Stimulated activated naive CD8-positive, alpha-beta T cell treated with anti-CD3 and anti-CD28 coated beads, Interleukin-15, amount 100 ng/mL, for 72 hours (primary cell): ENCODE measurements around the gene MAP3K6.

Experiments used
- ATAC-seq: fragments of 150-1000 bp; cut with Tn5 transposase; 2 replicates; pipeline ENCODE4 v1.10.0; 2021; ENCODE audit warnings: mild to moderate bottlenecking, moderate library complexity
- DNase-seq, 2 donors: peaks; one replicate each; pipeline ENCODE4 v3.0.0; 2021 to 2022
- H3K27ac Mint-ChIP-seq, 2 donors: one replicate each; pipeline ENCODE4 v1.8.0; 2022; ENCODE audit warnings: mild to moderate bottlenecking in 2 of 2, mixed read lengths in 2 of 2, moderate library complexity in 2 of 2
- H3K27me3 Mint-ChIP-seq: one replicate; pipeline ENCODE4 v1.8.0; 2022; ENCODE audit warnings: mixed read lengths
- H3K4me1 Mint-ChIP-seq: one replicate; pipeline ENCODE4 v1.8.0; 2022; ENCODE audit warnings: mild to moderate bottlenecking, mixed read lengths
- H3K4me3 Mint-ChIP-seq, 2 donors: one replicate each; pipeline ENCODE4 v1.8.0; 2022; ENCODE audit warnings: mild to moderate bottlenecking in 2 of 2, mixed read lengths in 2 of 2, moderate library complexity in 1 of 2
- H3K9me3 Mint-ChIP-seq, 2 donors: one replicate each; pipeline ENCODE4 v1.8.0; 2022; ENCODE audit warnings: mixed read lengths in 2 of 2

Gene MAP3K6

GRCh38 chr1:27342778-27343638, 23.8 kb downstream of the MAP3K6 start:
- peaks cover 74% of the 10 kb centered on the region for H3K4me1 Mint-ChIP-seq
- peak; percentile 67 for ATAC-seq
- H3K27ac Mint-ChIP-seq: peak overlapping the region; percentile 96 to 98

DNA sequence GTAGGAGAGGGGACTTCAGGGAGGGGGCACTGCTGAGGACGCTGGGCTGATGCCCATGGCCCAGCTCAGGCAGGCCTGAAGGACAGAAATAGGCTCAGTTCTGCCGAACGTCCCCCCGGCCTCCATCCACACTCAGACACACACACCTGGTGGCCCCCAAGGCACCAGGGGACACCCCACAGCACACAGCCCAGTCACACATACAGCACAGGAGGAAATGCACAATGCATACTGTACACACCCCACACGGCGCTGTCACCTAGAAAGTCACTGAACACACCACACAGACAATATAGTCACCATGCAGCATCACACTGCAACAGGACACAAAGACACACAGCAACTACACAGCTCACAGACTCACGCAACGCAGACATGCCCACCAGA, 24.4 kb downstream of the MAP3K6 start:
- peak overlapping the region; percentile 96 to 98 for H3K27ac Mint-ChIP-seq
- H3K4me3 Mint-ChIP-seq: peak overlapping the region; percentile 87 to 88
- no peaks in the 10 kb centered on the region for H3K27me3 Mint-ChIP-seq
- peak; percentile 68 for ATAC-seq
- peak in 1 of 2 donors; percentile 50 for DNase-seq
- peaks cover 74% of the 10 kb centered on the region for H3K4me1 Mint-ChIP-seq
- H3K9me3 Mint-ChIP-seq: no peaks in the 10 kb centered on the region

More at GRCh38 chr1:27342778-27343638, 23.8 kb downstream of the MAP3K6 start:
- peak; percentile 61 to 76 for DNase-seq
- H3K4me3 Mint-ChIP-seq: peak overlapping the region; percentile 87 to 88
- H3K27me3 Mint-ChIP-seq: no peaks in the 10 kb centered on the region
- H3K9me3 Mint-ChIP-seq: no peaks in the 10 kb centered on the region

DNA sequence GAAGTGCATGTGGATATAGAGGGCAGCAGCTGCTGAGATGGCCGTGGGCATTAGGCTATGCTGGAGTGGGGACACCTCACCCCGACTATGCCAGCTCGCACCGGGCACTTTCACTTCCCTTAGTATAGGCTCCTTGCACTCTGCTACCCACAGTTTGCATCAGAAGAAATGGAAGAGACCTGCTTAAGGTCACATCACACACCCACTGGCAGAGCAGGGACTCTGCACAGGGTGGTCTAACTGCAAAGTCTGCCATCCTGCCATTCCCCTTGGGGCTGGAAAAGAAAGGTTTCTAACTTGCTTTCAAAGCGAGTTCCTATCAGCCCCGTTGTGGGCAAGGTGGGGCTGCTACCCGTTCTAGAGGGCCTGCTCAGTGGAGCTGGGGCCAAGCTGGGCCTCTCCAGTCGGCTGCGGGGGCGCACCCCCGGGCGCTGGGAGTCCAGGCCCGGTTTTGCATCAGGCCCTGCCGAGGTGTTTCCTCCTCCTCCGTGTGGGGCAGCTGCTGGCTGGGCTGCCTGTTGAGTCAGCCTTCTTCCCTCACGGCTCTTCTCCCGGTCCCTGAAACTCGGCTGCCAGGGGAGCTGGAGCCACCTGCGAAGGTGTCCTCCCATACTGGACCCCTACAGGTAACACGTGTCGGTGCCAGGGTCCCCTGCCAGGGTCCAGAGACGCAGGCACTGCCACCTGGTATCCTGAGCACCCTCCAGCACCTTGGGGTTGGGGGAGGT, 25.1 kb downstream of the MAP3K6 start, which contains the start of gene SYTL1:
TSS of gene SYTL1 (plus strand) at position 498 of the 728 bp plus-strand sequence. CDS start 3,313 bp downstream, outside the sequence.
- no peaks in the 10 kb centered on the region for H3K27me3 Mint-ChIP-seq
- H3K9me3 Mint-ChIP-seq: no peaks in the 10 kb centered on the region
- DNase-seq: peak; percentile 79 to 84
- peak within 1 kb of the TSS; percentile 87 to 88 for H3K4me3 Mint-ChIP-seq
- peak; percentile 79 for ATAC-seq
- peak within 1 kb of the TSS; percentile 96 to 98 for H3K27ac Mint-ChIP-seq
- peaks cover 74% of the 10 kb centered on the region for H3K4me1 Mint-ChIP-seq

- H3K27me3 Mint-ChIP-seq: no peaks in the 10 kb centered on the region
- peak overlapping the region; percentile 70 to 77 for H3K27ac Mint-ChIP-seq
- H3K4me1 Mint-ChIP-seq: peaks cover 55% of the 10 kb centered on the region
These were observed 27.5 kb downstream of the MAP3K6 start for GRCh38 chr1:27339213-27339612.

DNA sequence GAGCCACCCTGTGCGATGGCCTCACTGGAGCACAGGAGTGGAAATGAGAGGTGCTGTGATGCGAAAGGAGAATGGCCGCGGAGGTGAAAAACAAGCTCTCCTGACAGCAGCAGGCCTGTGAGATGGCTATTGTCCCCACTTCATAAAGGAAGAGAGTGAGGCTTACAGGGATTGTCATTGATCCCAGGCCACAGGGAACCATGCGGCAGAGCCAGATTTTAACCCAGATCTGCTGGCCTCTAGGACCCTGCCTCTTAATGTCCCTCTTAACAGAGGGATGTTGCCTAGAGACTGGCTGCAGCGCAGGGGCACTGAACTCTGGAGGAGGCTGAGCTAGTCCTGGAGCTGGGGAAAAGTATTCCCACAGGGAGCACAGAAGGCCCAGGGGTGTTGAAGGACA, 28.0 kb downstream of the MAP3K6 start:
- H3K9me3 Mint-ChIP-seq: no peaks in the 10 kb centered on the region

More at GRCh38 chr1:27339213-27339612, 27.5 kb downstream of the MAP3K6 start:
- ATAC-seq: no peak
- Mint-ChIP-seq H3K9me3 (no peaks in the 10 kb centered on the region), H3K4me3 (peak overlapping the region; percentile 16 to 29)
- no peak for DNase-seq

GRCh38 chr1:27336756-27337155, 30.0 kb downstream of the MAP3K6 start:
- no peak for DNase-seq
- H3K4me1 Mint-ChIP-seq: peaks cover 42% of the 10 kb centered on the region
- H3K4me3 Mint-ChIP-seq: no peak overlapping the region
- no peak overlapping the region for H3K27ac Mint-ChIP-seq
- H3K27me3 Mint-ChIP-seq: no peaks in the 10 kb centered on the region
- H3K9me3 Mint-ChIP-seq: no peaks in the 10 kb centered on the region
- ATAC-seq: no peak

More for the DNA sequence above, 28.0 kb downstream of the MAP3K6 start:
- no peak for ATAC-seq
- Mint-ChIP-seq H3K4me3 (no peak overlapping the region), H3K27ac (peak overlapping the region; percentile 70 to 77), H3K27me3 (no peaks in the 10 kb centered on the region), H3K4me1 (peaks cover 51% of the 10 kb centered on the region)
- DNase-seq: no peak

DNA sequence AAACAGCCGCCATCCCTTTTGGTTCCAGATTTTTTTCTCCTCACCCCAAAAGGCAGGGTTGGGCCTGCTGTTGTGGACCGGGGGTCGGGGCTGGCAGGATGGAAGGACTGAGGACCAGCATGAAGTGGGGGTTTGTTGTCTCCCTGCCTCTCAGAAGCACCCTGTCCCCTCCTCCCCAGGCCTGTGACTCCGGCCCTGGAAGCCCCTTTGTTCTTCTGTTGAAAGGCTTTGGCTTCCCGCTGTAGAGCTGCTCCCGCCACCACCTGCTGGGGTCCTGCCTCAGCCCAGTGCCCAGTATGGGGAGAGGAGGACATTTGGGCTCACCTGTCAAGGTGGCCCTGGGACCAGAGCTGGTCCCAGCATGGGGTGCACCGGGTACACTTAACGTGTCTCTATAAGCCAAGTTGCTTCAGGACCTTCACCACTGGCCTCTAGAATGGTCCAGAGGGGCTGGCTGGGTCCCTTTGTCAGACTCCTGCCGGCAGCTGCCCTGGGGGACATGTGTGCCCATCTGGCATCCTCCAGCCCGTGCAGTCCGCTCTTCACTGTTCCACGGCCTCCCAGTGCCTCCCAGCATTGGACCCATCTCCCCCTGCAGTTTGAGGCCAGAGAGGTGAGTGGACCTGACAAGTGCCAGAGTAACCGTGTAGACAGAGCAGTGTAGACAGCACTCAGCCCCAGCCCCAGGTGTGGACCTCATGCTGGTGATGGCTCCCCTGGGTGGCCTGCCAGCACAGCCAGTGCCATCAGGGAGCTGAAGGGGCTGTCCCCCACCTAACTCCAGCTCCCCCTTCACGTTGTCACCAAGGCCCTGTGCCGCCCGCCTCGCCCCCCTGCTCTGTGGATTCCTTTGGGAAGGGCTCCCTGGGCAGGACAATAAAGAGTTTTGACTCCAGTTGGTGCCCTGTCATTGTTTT, 31.0 kb downstream of the MAP3K6 start:
- ATAC-seq (no peak), DNase-seq (no peak)
- no peaks in the 10 kb centered on the region for H3K27me3 Mint-ChIP-seq
- H3K4me3 Mint-ChIP-seq: no peak overlapping the region
- peak overlapping the region in 1 of 2 donors; percentile 55 for H3K27ac Mint-ChIP-seq
- no peaks in the 10 kb centered on the region for H3K9me3 Mint-ChIP-seq
- peaks cover 34% of the 10 kb centered on the region for H3K4me1 Mint-ChIP-seq

DNA sequence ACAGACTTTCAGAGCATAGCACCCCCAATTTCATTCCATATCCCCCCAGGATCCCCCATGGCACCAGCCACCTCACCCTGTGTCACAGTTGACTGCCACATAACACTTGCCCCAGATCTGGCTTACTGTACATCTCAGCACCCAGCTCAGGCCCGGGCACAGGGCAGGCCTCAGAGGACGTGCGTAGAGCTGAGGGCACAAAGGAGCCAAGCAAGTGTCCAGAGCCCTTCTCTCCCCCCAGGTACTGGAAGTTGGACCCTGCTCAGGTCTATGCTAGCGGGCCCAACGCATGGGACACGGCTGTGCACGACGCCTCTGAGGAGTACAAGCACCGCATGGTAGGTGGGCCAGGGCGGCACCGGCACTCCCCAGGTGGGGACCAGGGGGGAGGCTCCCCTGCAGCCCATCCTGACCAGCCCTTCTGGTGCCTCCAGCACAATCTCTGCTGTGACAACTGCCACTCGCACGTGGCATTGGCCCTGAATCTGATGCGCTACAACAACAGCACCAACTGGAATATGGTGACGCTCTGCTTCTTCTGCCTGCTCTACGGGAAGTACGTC, 33.0 kb downstream of the MAP3K6 start:
- Mint-ChIP-seq H3K27ac (peak overlapping the region in 1 of 2 donors; percentile 69), H3K27me3 (no peaks in the 10 kb centered on the region), H3K9me3 (no peaks in the 10 kb centered on the region), H3K4me3 (no peak overlapping the region), H3K4me1 (peaks cover 26% of the 10 kb centered on the region)
- DNase-seq (no peak), ATAC-seq (no peak)

- no peak overlapping the region for H3K4me3 Mint-ChIP-seq
- H3K27ac Mint-ChIP-seq: peak overlapping the region in 1 of 2 donors; percentile 86
These were observed 34.1 kb downstream of the MAP3K6 start for GRCh38 chr1:27332536-27333281.

DNA sequence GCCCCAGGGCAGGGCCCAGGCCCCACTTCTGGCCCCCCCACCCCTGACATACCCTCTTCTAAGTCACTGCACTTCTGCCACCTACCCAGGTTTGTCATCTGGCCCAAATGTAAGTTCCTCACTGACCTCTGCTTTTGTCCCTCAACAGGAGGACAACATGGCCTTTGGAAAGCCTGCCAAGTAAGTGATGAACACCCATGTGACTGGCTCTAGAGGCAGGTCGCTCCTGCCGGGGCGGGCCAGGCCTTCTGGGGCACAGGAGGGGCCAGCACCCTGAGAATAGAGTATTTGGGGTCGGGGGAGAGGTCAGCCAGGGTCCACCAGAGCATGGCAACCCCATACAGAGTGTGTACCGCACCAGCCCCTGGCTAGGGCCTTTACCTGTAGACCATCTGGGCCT, 34.8 kb downstream of the MAP3K6 start:
- H3K9me3 Mint-ChIP-seq: no peaks in the 10 kb centered on the region
- H3K4me3 Mint-ChIP-seq: no peak overlapping the region
- H3K27me3 Mint-ChIP-seq: no peaks in the 10 kb centered on the region
- ATAC-seq (no peak), DNase-seq (no peak)
- peaks cover 35% of the 10 kb centered on the region for H3K4me1 Mint-ChIP-seq
- H3K27ac Mint-ChIP-seq: no peak overlapping the region

More at GRCh38 chr1:27332536-27333281, 34.1 kb downstream of the MAP3K6 start:
- ATAC-seq: peak; percentile 81
- DNase-seq: peak; percentile 55 to 56
- no peaks in the 10 kb centered on the region for H3K27me3 Mint-ChIP-seq
- peaks cover 32% of the 10 kb centered on the region for H3K4me1 Mint-ChIP-seq
- no peaks in the 10 kb centered on the region for H3K9me3 Mint-ChIP-seq

DNA sequence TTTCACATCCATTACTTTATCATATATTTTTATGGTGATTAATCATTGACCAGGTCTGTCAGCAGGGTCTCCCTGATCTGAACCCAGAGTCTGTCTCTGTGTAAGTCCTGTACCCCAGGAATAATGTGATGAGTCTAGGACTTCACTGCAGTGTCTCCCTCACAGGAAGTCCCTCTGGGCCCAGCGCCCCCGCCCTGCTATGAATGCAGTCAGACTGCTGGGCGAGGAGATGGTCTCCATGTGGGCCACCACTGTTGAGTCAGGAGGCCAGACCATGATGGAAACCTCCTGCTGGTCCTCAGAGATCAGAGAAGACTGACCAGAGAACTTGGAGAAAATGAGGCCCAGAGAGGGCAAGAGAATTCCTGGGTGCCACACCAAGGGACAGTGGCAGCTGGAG, 35.3 kb downstream of the MAP3K6 start:
- H3K4me3 Mint-ChIP-seq: no peak overlapping the region
- peaks cover 39% of the 10 kb centered on the region for H3K4me1 Mint-ChIP-seq
- H3K9me3 Mint-ChIP-seq: no peaks in the 10 kb centered on the region
- ATAC-seq (no peak), DNase-seq (no peak)
- peak overlapping the region in 1 of 2 donors; percentile 13 for H3K27ac Mint-ChIP-seq
- no peaks in the 10 kb centered on the region for H3K27me3 Mint-ChIP-seq

DNA sequence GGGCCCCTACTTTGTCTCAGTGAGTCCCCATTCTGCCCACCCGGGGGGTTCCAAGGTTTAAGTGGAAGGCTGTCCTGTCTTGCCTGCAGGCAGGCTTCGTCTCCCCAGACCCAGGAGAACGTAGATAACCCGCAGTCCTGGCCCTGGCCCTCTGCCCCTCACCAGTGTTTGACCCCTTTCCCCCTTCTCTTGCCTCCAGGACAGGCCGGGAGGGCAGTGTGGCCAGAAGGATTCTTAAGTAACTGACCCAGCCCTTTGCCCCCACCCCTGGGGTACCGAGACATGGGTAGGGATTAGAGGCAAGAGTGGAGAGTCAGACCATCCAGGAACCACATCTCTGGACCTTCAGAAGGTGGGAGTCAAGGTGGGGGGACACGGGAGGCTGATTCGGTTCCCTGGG, 36.0 kb downstream of the MAP3K6 start:
- Mint-ChIP-seq H3K27me3 (no peaks in the 10 kb centered on the region), H3K4me3 (no peak overlapping the region), H3K4me1 (peaks cover 45% of the 10 kb centered on the region), H3K9me3 (no peaks in the 10 kb centered on the region), H3K27ac (peak overlapping the region; percentile 45 to 69)
- no peak for ATAC-seq
- DNase-seq: no peak

- Mint-ChIP-seq H3K4me3 (no peak overlapping the region), H3K27me3 (no peaks in the 10 kb centered on the region), H3K27ac (peak overlapping the region; percentile 20 to 74), H3K9me3 (no peaks in the 10 kb centered on the region), H3K4me1 (peaks cover 67% of the 10 kb centered on the region)
- ATAC-seq: no peak
- DNase-seq: no peak
These were observed 38.8 kb downstream of the MAP3K6 start for GRCh38 chr1:27327964-27328363.

DNA sequence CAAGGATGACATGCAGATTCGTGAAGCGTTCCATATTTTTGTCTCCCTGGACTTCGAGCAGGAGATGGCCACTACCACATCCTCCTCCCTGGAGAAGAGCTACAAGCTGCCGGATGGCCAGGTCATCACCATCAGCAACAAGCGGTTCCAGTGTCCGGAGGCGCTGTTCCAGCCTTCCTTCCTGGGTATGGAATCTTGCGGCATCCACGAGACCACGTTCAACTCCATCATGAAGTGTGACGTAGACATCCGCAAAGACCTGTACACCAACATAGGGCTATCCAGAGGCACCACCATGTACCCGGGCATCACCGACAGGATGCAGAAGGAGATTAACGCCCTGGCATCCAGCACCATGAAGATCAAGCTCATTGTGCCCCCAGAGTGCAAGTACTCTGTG, 41.5 kb downstream of the MAP3K6 start:
- no peak for ATAC-seq
- Mint-ChIP-seq H3K4me3 (no peak overlapping the region), H3K4me1 (peaks cover 55% of the 10 kb centered on the region)

More for the DNA sequence above, 41.5 kb downstream of the MAP3K6 start:
- Mint-ChIP-seq H3K27ac (no peak overlapping the region), H3K27me3 (no peaks in the 10 kb centered on the region), H3K9me3 (no peaks in the 10 kb centered on the region)
- DNase-seq: no peak
